GM18505 (cell line): ENCODE data around the gene CDHR5.

Experiments
- ATAC-seq: cut with Tn5 transposase; IDR thresholded peaks from one replicate; pipeline ENCODE4 v1.9.1; 2021; ENCODE audit not compliant: unreplicated experiment
- POLR2A ChIP-seq: IDR thresholded peaks from 4 replicates; pipeline ENCODE4 v1.6.1; 2011; ENCODE audit warnings: borderline replicate concordance; ENCODE audit not compliant: insufficient read depth, insufficient read length; ENCODE audit errors: extremely low read depth

The CDHR5 gene

GRCh38 chr11:592501-592900 lies 32.3 kb downstream of the CDHR5 start:
- no peak for TF ChIP-seq POLR2A
- ATAC-seq = no peak

GRCh38 chr11:590997-591396 lies 33.8 kb downstream of the CDHR5 start:
- no peak for TF ChIP-seq POLR2A
- ATAC-seq = no peak

GRCh38 chr11:589798-590197 lies 35.0 kb downstream of the CDHR5 start:
- TF ChIP-seq POLR2A = no peak
- no peak for ATAC-seq

GRCh38 chr11:587978-588380 lies 36.8 kb downstream of the CDHR5 start:
- no peak for TF ChIP-seq POLR2A
- no peak for ATAC-seq

- no peak for ATAC-seq
- TF ChIP-seq POLR2A = no peak
Observed at GRCh38 chr11:587546-587945, 37.2 kb downstream of the CDHR5 start.

- no peak for ATAC-seq
- TF ChIP-seq POLR2A = no peak
Observed at GRCh38 chr11:586376-587316, 38.1 kb downstream of the CDHR5 start.

- no peak for TF ChIP-seq POLR2A
- no peak for ATAC-seq
Observed at GRCh38 chr11:584287-584686, 40.5 kb downstream of the CDHR5 start.

- TF ChIP-seq POLR2A = no peak
- ATAC-seq = no peak
Observed at GRCh38 chr11:581752-582151, 43.0 kb downstream of the CDHR5 start.

GRCh38 chr11:581342-581741 lies 43.4 kb downstream of the CDHR5 start:
- TF ChIP-seq POLR2A = no peak
- ATAC-seq = no peak

- TF ChIP-seq POLR2A = no peak
- ATAC-seq = no peak
Observed at GRCh38 chr11:579830-580601, 44.7 kb downstream of the CDHR5 start.

GRCh38 chr11:578276-579035 lies 46.3 kb downstream of the CDHR5 start:
- ATAC-seq = no peak
- no peak for TF ChIP-seq POLR2A

GRCh38 chr11:577611-577894 lies 47.2 kb downstream of the CDHR5 start:
- no peak for TF ChIP-seq POLR2A

More at GRCh38 chr11:577611-577894, 47.2 kb downstream of the CDHR5 start:
- no peak for ATAC-seq
